Mesenchymal stem cell (in vitro differentiated cells and primary cell): ENCODE results near the gene PMEPA1.

Source experiments
- DNase-seq: peaks from one replicate; pipeline ENCODE4 v3.0.0-alpha.2; 2013
- H2AFZ ChIP-seq: one replicate; pipeline ENCODE4 v1.6.1; 2013; ENCODE audit warnings: low read depth, mild to moderate bottlenecking, control low read depth, inconsistent platforms, low read length, moderate library complexity
- H2AK5ac ChIP-seq: 2 replicates; pipeline ENCODE4 v1.6.1; 2013; ENCODE audit warnings: low read length, moderate library complexity, mild to moderate bottlenecking, inconsistent platforms; ENCODE audit not compliant: severe bottlenecking
- H2BK120ac ChIP-seq: one replicate; pipeline ENCODE4 v1.6.1; 2013; ENCODE audit warnings: low read depth, mild to moderate bottlenecking, inconsistent platforms, low read length, moderate library complexity
- H2BK12ac ChIP-seq, 2 experiments: one replicate each; pipeline ENCODE4 v1.6.1; 2013; ENCODE audit warnings: inconsistent platforms in 2 of 2, low read length in 2 of 2, mild to moderate bottlenecking in 2 of 2, moderate library complexity in 2 of 2, control low read depth in 1 of 2
- H2BK15ac ChIP-seq: one replicate; pipeline ENCODE4 v1.6.1; 2013; ENCODE audit warnings: mild to moderate bottlenecking, low read depth, inconsistent platforms; ENCODE audit not compliant: poor library complexity, severe bottlenecking
- H2BK5ac ChIP-seq: 2 replicates; pipeline ENCODE4 v1.6.1; 2013; ENCODE audit warnings: low read depth, mild to moderate bottlenecking, low read length, control low read depth, inconsistent platforms; ENCODE audit not compliant: poor library complexity, severe bottlenecking
- H3K14ac ChIP-seq, 2 experiments: one replicate each; pipeline ENCODE4 v1.6.1; 2013; ENCODE audit warnings: inconsistent platforms in 2 of 2, low read length in 2 of 2, control low read depth in 1 of 2, mild to moderate bottlenecking in 1 of 2, moderate library complexity in 1 of 2
- H3K18ac ChIP-seq, 2 experiments: one replicate each; pipeline ENCODE4 v1.6.1; 2013; ENCODE audit warnings: inconsistent platforms in 2 of 2, low read length in 2 of 2, control low read depth in 1 of 2, low read depth in 1 of 2, mild to moderate bottlenecking in 1 of 2
- H3K23ac ChIP-seq, 2 experiments: one replicate each; pipeline ENCODE4 v1.6.1; 2013; ENCODE audit warnings: inconsistent platforms in 2 of 2, low read length in 2 of 2, mild to moderate bottlenecking in 2 of 2, moderate library complexity in 2 of 2, control low read depth in 1 of 2
- H3K27ac ChIP-seq: 2 replicates; pipeline ENCODE4 v1.5.1; 2013; ENCODE audit warnings: mild to moderate bottlenecking, moderate library complexity, low read length, control low read depth, inconsistent platforms; ENCODE audit not compliant: poor library complexity, severe bottlenecking
- H3K27me3 ChIP-seq, 2 experiments: 2 replicates each; pipeline versions ENCODE4 v1.6.1 to v1.7.0; 2013; ENCODE audit warnings: low read length in 2 of 2, mild to moderate bottlenecking in 2 of 2, moderate library complexity in 2 of 2, control low read depth in 1 of 2, inconsistent platforms in 1 of 2; ENCODE audit not compliant: control insufficient read depth in 1 of 2, insufficient read depth in 1 of 2
- H3K36me3 ChIP-seq, 2 experiments: 2 replicates each; pipeline versions ENCODE4 v1.6.1 to v1.7.0; 2013; ENCODE audit warnings: low read length in 2 of 2, control low read depth in 1 of 2, inconsistent platforms in 1 of 2, low read depth in 1 of 2, mild to moderate bottlenecking in 1 of 2; ENCODE audit not compliant: insufficient read depth in 2 of 2, control insufficient read depth in 1 of 2
- H3K4ac ChIP-seq, 2 experiments: one replicate each; pipeline ENCODE4 v1.6.1; 2013; ENCODE audit warnings: inconsistent platforms in 2 of 2, low read length in 2 of 2, mild to moderate bottlenecking in 2 of 2, moderate library complexity in 2 of 2, control low read depth in 1 of 2, low read depth in 1 of 2
- H3K4me1 ChIP-seq: 2 replicates; pipeline ENCODE4 v1.6.1; 2013; ENCODE audit warnings: low read depth, low read length, control low read depth; ENCODE audit not compliant: control insufficient read depth, insufficient read depth
- H3K4me2 ChIP-seq: 2 replicates; pipeline ENCODE4 v1.6.1; 2013; ENCODE audit warnings: low read length, mild to moderate bottlenecking, inconsistent platforms; ENCODE audit not compliant: poor library complexity, severe bottlenecking
- H3K4me3 ChIP-seq, 2 experiments: 2 replicates each; pipeline versions ENCODE4 v1.5.1 to v1.7.0; 2013; ENCODE audit warnings: low read length in 2 of 2, mild to moderate bottlenecking in 2 of 2, control low read depth in 1 of 2, low read depth in 1 of 2; ENCODE audit not compliant: insufficient read depth in 1 of 2
- H3K79me1 ChIP-seq: replicated peaks from 2 replicates; pipeline ENCODE4 v1.6.1; 2013; ENCODE audit warnings: mild to moderate bottlenecking, control low read depth, low read length, inconsistent platforms; ENCODE audit not compliant: poor library complexity, severe bottlenecking
- H3K9ac ChIP-seq: 2 replicates; pipeline ENCODE4 v1.7.0; 2013; ENCODE audit warnings: mild to moderate bottlenecking, low read length, moderate library complexity
- H3K9me3 ChIP-seq: 2 replicates; pipeline ENCODE4 v1.7.0; 2013; ENCODE audit warnings: mild to moderate bottlenecking, low read length; ENCODE audit not compliant: control insufficient read depth
- H4K8ac ChIP-seq: one replicate; pipeline ENCODE4 v1.6.1; 2013; ENCODE audit warnings: inconsistent platforms, mild to moderate bottlenecking, low read length, moderate library complexity
- H4K91ac ChIP-seq: one replicate; pipeline ENCODE4 v1.6.1; 2013; ENCODE audit warnings: mild to moderate bottlenecking, low read length, inconsistent platforms
- WGBS: methylation state at CpG from one replicate; pipeline ENCODE4 v1.1.7; 2013; ENCODE audit warnings: mixed read lengths; 5-methylcytosine and 5-hydroxymethylcytosine counted together

The PMEPA1 gene

DNA sequence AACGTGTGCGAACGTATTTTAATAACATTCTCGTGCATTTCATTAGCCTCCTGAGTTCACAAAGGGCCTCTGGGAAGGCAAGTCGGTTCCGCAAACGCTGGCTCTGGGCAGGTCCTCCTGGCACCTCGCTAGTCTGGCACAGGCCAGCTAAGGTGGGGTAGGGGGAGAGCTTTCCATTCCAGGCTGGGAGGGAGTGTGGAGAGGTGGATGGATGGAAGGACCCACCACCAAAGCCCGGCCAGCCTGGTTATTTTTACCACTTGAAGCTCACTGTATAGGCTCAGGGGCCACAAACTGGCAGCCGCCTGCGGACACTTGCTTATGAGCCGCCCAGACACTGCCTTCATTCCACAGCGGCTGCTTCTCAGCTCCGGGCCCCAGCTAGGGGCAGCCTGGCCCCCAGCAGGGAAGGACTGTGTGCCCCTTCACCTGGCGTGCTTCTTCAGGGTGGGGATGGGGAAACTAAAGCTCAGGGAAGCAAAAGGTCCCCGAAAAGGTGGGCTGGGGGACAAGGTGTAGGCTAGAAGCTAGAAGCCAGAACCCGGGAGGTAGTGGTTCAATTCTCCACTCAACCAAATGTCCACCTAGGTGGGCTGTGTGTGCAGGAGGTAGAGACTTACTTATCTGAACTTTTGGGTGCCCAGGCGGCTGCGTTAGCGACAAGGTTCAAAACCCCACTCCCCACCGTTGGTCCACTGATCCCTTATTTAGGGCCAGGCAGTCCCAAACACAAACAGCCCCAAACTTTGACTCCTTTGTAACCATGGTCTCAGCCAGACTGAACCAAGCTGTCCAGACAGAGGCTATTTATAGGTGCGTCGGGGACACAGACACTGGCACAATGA lies 1.7 kb downstream of the PMEPA1 start:
- peak overlapping the region in 1 of 2 experiments; percentile 57 for H3K14ac ChIP-seq

DNA sequence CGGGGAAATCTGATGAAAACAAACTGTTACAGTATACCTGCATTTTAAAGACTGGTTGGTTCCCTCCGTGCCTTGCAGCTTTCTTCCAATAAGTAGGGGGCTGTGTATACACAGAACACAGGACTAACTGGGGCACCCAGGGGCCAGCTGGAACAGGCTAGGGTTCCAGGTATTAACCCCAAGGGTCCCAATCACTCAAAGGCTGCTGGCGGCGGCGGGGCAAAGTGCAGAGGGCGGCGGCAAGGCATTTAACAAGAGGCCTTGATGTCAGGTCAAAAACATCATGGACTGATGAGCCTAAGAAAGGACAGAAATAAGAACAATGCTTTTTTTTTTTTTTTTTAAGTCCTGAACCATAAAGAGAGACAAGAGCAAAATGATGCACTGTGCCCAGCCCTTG lies 2.5 kb downstream of the PMEPA1 start:
- Histone ChIP-seq H4K8ac (no peak overlapping the region), H3K18ac (no peak overlapping the region), H3K14ac (no peak overlapping the region), H3K4me2 (no peak overlapping the region), H3K4me1 (peaks cover 43% of the 10 kb centered on the region), H3K9me3 (no peaks in the 10 kb centered on the region), H2BK120ac (no peak overlapping the region), H3K36me3 (peaks cover 0 to 6% of the 10 kb centered on the region in 2 experiments), H2AK5ac (no peak overlapping the region), H3K27ac (no peak overlapping the region), H4K91ac (no peak overlapping the region), H3K23ac (no peak overlapping the region), H2BK12ac (no peak overlapping the region), H3K27me3 (peaks cover 0 to 27% of the 10 kb centered on the region in 2 experiments), H2BK15ac (no peak overlapping the region), H3K4ac (no peak overlapping the region), H3K9ac (no peak overlapping the region), H2BK5ac (no peak overlapping the region), H2AFZ (no peak overlapping the region), H3K79me1 (peaks cover 43% of the 10 kb centered on the region), H3K4me3 (no peak overlapping the region)
- DNase-seq, result no peak
- 82% methylated on average over 7 of the region's 7 CpGs for WGBS

More for the DNA sequence above, 1.7 kb downstream of the PMEPA1 start:
- Histone ChIP-seq H3K9ac (peak overlapping the region; percentile 80), H4K8ac (no peak overlapping the region), H4K91ac (peak overlapping the region; percentile 7), H3K79me1 (peaks cover 40% of the 10 kb centered on the region), H3K4ac (no peak overlapping the region), H2AK5ac (peak overlapping the region; percentile 45), H3K23ac (peak overlapping the region in 1 of 2 experiments; percentile 48), H3K27ac (no peak overlapping the region), H2BK15ac (no peak overlapping the region), H2AFZ (no peak overlapping the region), H3K36me3 (peaks cover 0 to 4% of the 10 kb centered on the region in 2 experiments), H3K4me2 (peak overlapping the region; percentile 85), H3K4me3 (peak overlapping the region; percentile 72 to 74), H3K9me3 (no peaks in the 10 kb centered on the region), H3K4me1 (peaks cover 40% of the 10 kb centered on the region), H2BK12ac (no peak overlapping the region), H3K27me3 (peaks cover 0 to 22% of the 10 kb centered on the region in 2 experiments), H2BK120ac (no peak overlapping the region), H2BK5ac (no peak overlapping the region), H3K18ac (peak overlapping the region in 1 of 2 experiments; percentile 0)
- WGBS, result 61% methylated on average over 21 of the region's 23 CpGs
- no peak for DNase-seq

GRCh38 chr20:57705127-57705899 lies 4.5 kb downstream of the PMEPA1 start:
- Histone ChIP-seq H3K27ac (no peak overlapping the region), H3K9ac (no peak overlapping the region), H2BK12ac (no peak overlapping the region), H3K4me2 (no peak overlapping the region), H2BK120ac (no peak overlapping the region), H3K14ac (no peak overlapping the region), H2BK5ac (no peak overlapping the region), H3K18ac (no peak overlapping the region), H3K4ac (no peak overlapping the region), H2AFZ (no peak overlapping the region), H2BK15ac (no peak overlapping the region), H3K36me3 (peaks cover 0 to 12% of the 10 kb centered on the region in 2 experiments), H4K8ac (no peak overlapping the region), H3K9me3 (no peaks in the 10 kb centered on the region), H3K79me1 (peaks cover 55% of the 10 kb centered on the region), H2AK5ac (peak overlapping the region; percentile 49), H3K4me3 (no peak overlapping the region), H3K4me1 (peaks cover 40% of the 10 kb centered on the region), H3K27me3 (peaks cover 0 to 39% of the 10 kb centered on the region in 2 experiments), H4K91ac (no peak overlapping the region), H3K23ac (no peak overlapping the region)
- no peak for DNase-seq
- WGBS, result 83% methylated on average over 17 of the region's 18 CpGs

DNA sequence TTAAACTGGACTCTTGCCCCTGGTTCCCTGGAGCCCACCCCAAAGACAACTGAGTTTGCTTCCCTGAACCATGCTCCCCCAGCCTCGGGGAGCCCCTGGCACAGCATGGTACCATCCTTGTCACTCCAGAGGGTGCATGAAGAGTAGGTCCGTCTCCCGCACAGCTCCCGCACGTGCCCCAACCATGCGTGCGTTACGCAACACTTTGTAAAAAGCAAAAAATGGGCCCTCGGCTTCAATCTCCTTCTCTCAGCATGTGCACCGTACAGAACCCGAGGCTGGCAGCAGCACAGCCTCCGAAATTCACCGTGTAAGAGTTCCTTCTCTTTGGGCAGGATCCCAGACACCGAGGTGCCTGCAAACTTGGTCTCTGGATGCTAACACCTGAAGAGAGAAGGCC lies 5.6 kb downstream of the PMEPA1 start:
- Histone ChIP-seq H3K4me1 (peaks cover 44% of the 10 kb centered on the region), H2AK5ac (no peak overlapping the region), H4K8ac (no peak overlapping the region), H3K9me3 (no peaks in the 10 kb centered on the region), H2BK5ac (no peak overlapping the region), H3K4ac (no peak overlapping the region), H3K27me3 (peaks cover 0 to 39% of the 10 kb centered on the region in 2 experiments), H2BK12ac (no peak overlapping the region), H4K91ac (no peak overlapping the region), H3K9ac (no peak overlapping the region), H2BK15ac (no peak overlapping the region), H3K79me1 (peaks cover 55% of the 10 kb centered on the region), H3K23ac (no peak overlapping the region), H2BK120ac (no peak overlapping the region), H2AFZ (no peak overlapping the region), H3K18ac (no peak overlapping the region), H3K4me3 (no peak overlapping the region), H3K4me2 (no peak overlapping the region), H3K27ac (no peak overlapping the region), H3K36me3 (peaks cover 0 to 12% of the 10 kb centered on the region in 2 experiments), H3K14ac (no peak overlapping the region)
- no peak for DNase-seq
- 95% methylated on average over 14 of the region's 14 CpGs for WGBS
